HG03095 (cell line): ENCODE results near the gene PRH2.

Experiments used
- ATAC-seq: cut with Tn5 transposase; IDR thresholded peaks from one replicate; pipeline ENCODE4 v1.9.1; 2021; ENCODE audit warnings: moderate library complexity; ENCODE audit not compliant: unreplicated experiment

The PRH2 gene

GRCh38 chr12:10959804-10960203, 30.8 kb downstream of the PRH2 start:
- no peak for ATAC-seq

GRCh38 chr12:10960211-10960610, 31.2 kb downstream of the PRH2 start:
- no peak for ATAC-seq

- no peak for ATAC-seq
Observed at GRCh38 chr12:10965476-10965875, 36.4 kb downstream of the PRH2 start.

DNA sequence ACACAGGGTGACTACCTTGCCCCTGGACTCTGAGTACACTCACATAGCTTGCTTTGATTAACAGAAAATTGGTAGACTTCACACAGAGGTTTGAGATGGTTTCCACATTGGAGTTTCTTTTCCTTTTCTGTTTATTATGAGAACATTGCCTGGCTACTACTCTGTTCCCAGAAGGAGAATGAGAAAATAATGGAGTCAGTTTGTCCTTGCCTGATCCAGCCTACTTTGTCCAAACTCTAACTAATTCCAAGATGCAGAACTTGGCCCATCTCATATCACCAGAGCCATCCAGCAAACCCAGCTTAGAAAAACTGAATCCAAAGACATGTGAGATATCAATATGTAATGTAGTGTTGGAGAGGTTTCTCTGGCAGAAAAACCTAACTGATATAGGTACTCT, 37.3 kb downstream of the PRH2 start:
- no peak for ATAC-seq

DNA sequence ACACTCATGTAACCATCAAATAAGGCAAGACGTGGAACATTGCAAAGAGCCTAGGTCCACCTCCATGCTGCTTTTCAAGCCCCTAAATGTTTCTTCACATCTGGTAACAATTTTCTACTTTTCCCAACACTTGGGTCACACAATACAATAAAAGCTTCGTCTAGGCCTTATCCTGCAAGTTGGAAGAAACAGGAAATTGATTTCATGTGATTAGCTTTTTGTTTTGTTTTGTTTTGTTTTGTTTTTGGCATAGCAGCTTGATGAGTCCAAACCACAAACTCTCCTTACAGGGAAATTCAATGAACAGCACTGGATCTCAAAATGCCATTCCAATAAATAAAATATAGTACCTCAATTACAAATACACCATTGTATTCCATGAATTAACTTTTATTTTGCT, 38.4 kb downstream of the PRH2 start:
- no peak for ATAC-seq

DNA sequence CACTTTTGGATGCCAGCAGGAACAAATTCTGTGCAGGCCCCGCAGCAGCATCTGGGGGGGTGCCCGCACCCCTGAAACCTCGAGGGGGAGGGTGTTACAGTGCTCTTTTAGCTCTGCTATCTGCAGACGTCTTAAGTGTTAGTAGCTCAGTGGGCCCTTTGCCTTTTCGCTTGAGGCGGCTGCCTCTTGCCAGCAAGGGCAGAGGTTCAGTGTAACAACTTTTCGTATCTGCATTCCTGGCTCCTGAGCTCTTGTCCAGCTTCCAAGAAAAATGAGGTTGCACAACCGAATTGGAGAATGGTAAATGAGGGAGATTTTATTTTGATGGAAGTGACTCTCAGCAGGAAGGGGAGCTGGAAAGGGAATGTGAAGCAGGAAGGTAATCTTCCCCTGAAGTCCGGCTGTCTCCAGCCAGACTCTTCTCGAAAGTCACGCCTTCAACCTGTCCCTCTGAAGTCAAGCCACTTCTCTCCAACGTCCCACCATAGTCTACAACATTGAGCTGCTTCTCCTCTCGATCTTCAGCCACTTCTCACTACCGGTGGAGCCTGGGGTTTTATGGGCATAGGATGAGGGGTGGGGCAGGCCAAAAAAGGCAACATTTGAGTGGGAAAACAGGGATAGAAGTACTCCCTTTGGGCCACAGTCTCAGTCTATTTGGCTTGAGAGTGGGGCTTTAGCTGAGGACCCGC, 39.9 kb downstream of the PRH2 start:
- no peak for ATAC-seq

GRCh38 chr12:10974965-10975364, 45.9 kb downstream of the PRH2 start:
- ATAC-seq, result no peak

- ATAC-seq, result no peak
Observed at GRCh38 chr12:10982244-10982643, 53.2 kb downstream of the PRH2 start.
